Osteoblast (primary cell): ENCODE data around the gene MRGPRF. TPM values are rescaled to one million over a fixed set of nuclear protein-coding genes. Genes with fewer than 3 reads are reported as not detected.

Source experiments
- DNase-seq: peaks from one replicate; pipeline ENCODE4 v3.0.0; 2011; ENCODE audit warnings: low spot score, mixed read lengths; ENCODE audit not compliant: insufficient read length; ENCODE audit errors: missing footprints
- H2AFZ ChIP-seq: 2 replicates; pipeline ENCODE4 v1.6.0; 2011; ENCODE audit warnings: mild to moderate bottlenecking, low read length
- H3K27ac ChIP-seq: 2 replicates; pipeline ENCODE4 v1.5.1; 2011; ENCODE audit warnings: mild to moderate bottlenecking, low read depth, low read length, moderate library complexity
- H3K27me3 ChIP-seq: 2 replicates; pipeline ENCODE4 v1.6.0; 2012; ENCODE audit warnings: mild to moderate bottlenecking, control low read depth, inconsistent platforms, low read length, moderate library complexity; ENCODE audit not compliant: insufficient read depth
- H3K36me3 ChIP-seq: 2 replicates; pipeline ENCODE4 v1.5.1; 2011; ENCODE audit warnings: mild to moderate bottlenecking, low read length, control low read depth, moderate library complexity; ENCODE audit not compliant: insufficient read depth
- H3K4me1 ChIP-seq: 2 replicates; pipeline ENCODE4 v1.5.1; 2011; ENCODE audit warnings: mild to moderate bottlenecking, low read length, control low read depth, moderate library complexity; ENCODE audit not compliant: insufficient read depth
- H3K4me2 ChIP-seq: 2 replicates; pipeline ENCODE4 v1.6.0; 2011; ENCODE audit warnings: mild to moderate bottlenecking, low read length; ENCODE audit not compliant: insufficient read depth
- H3K4me3 ChIP-seq: fragments of 200-600 bp; sonication (generic); 3 replicates; pipeline ENCODE4 v1.5.1; 2012; ENCODE audit warnings: mild to moderate bottlenecking, low read length, inconsistent platforms; ENCODE audit not compliant: insufficient read depth
- H3K79me2 ChIP-seq: 2 replicates; pipeline ENCODE4 v1.6.0; 2012; ENCODE audit warnings: mild to moderate bottlenecking, low read length, control low read depth, inconsistent platforms; ENCODE audit not compliant: insufficient read depth
- H3K9me3 ChIP-seq: 2 replicates; pipeline ENCODE4 v1.5.1; 2011; ENCODE audit warnings: low read depth, low read length, control low read depth
- H4K20me1 ChIP-seq: 2 replicates; pipeline ENCODE4 v1.6.0; 2012; ENCODE audit warnings: mild to moderate bottlenecking, low read length, control low read depth; ENCODE audit not compliant: insufficient read depth
- CTCF ChIP-seq: IDR thresholded peaks from 2 replicates; pipeline ENCODE4 v1.5.1; 2011; ENCODE audit warnings: mild to moderate bottlenecking, low read depth, low read length, moderate library complexity; ENCODE audit errors: extremely low read depth
- total RNA-seq: library from RNA; depleted of rRNA; stranded (reverse); fragments of >200 nt; gene quantifications from 2 replicates; pipeline ENCODE4 v1.2.3, GENCODE V29; 2012

MRGPRF gene
- total RNA-seq, 1 donor = 39.4 TPM

DNA sequence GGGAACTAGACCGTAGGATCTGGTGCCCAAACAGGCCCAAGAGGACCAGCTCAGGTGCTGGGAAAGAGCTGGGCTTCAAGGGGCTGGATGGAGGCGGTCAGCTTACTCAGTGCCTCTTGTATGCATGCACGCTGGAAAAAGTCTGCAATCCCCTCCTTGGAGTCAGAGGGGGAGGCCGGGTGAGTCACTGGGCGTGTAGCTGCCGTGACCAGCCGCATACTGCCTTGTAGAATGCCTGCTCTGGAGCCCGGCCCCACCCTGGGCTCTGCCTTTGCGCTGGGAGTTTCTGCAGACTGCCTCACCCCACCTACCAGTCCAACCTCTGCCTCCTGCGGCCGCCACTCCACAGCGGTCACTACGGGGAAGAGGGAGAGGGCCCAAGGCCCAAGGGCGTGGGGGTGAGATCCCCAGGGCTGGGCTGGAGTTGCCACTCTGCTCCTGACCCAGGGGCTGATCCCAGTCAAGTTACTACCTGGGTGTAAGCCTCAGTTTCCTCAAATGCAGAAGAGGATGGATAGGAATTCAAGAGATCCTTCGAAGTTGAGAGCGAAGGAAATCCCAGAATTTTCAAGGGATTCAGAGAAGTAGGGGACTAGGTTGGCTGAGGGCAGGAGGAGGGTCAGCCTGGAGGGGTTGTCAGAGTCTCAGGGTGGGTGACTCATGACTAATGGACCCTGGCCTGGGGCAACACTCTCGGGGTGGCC lies 4.2 kb downstream of the MRGPRF start:
- TF ChIP-seq CTCF = no peak
- peaks cover 13% of the 10 kb centered on the region for H3K79me2 ChIP-seq
- H2AFZ ChIP-seq = no peak overlapping the region
- peak; percentile 100 for DNase-seq
- peak overlapping the region; percentile 25 for H3K4me3 ChIP-seq
- peaks cover 3% of the 10 kb centered on the region for H3K36me3 ChIP-seq
- H3K9me3 ChIP-seq = no peaks in the 10 kb centered on the region
- no peaks in the 10 kb centered on the region for H3K27me3 ChIP-seq
- H3K4me1 ChIP-seq = peaks cover 59% of the 10 kb centered on the region
- peak overlapping the region; percentile 44 for H3K4me2 ChIP-seq
- no peaks in the 10 kb centered on the region for H4K20me1 ChIP-seq
- peak overlapping the region; percentile 85 for H3K27ac ChIP-seq

DNA sequence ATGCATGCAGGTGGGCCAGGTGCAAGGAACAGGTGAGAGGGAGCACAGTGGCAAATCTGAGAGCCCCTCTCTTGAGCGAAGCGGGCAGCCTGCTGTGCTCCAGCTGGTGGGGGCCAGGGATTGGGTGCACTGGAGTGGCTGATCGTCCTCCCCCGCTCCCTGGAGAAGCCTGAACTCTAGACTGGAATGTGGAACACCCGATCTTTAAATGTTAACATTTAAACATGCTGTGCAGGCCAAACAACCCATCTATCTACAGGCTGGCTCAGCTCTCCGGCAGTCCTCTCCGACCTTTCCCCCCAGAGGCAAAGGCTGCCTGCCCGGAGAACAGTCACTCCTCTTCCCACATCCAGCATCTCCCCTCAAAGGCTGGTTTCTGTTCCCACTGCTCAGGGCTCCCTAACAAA lies 5.1 kb downstream of the MRGPRF start:
- H3K27ac ChIP-seq = peak overlapping the region; percentile 85
- H3K4me1 ChIP-seq = peaks cover 52% of the 10 kb centered on the region
- H3K27me3 ChIP-seq = no peaks in the 10 kb centered on the region
- H3K36me3 ChIP-seq = peaks cover 3% of the 10 kb centered on the region
- DNase-seq = peak; percentile 95
- H4K20me1 ChIP-seq = no peaks in the 10 kb centered on the region
- peak overlapping the region; percentile 1 for H3K4me2 ChIP-seq
- no peaks in the 10 kb centered on the region for H3K9me3 ChIP-seq
- no peak overlapping the region for H3K4me3 ChIP-seq
- H3K79me2 ChIP-seq = peaks cover 13% of the 10 kb centered on the region
- no peak overlapping the region for H2AFZ ChIP-seq
- no peak for TF ChIP-seq CTCF

DNA sequence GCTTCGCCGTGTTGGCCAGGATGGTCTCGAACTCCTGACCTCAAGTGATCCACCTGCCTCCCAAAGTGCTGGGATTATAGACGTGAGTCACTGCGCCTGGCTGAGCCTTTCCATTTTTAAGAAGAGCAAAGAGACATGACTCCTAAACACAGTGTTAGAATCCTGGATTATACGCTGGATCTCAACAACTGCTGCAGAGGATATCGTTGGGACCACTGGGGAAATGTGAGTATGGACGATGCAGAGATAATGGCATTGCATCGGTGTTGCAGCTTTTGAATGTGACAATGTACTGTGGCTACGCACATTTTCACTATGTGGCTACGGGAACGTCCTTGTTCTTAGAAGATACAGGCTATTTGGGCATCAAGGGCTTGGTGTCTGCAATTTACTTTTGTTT lies 6.2 kb downstream of the MRGPRF start:
- TF ChIP-seq CTCF = no peak
- H3K27ac ChIP-seq = no peak overlapping the region
- peaks cover 10% of the 10 kb centered on the region for H3K79me2 ChIP-seq
- H3K4me1 ChIP-seq = peaks cover 40% of the 10 kb centered on the region
- peak; percentile 55 for DNase-seq
- H3K4me3 ChIP-seq = no peak overlapping the region
- H3K27me3 ChIP-seq = no peaks in the 10 kb centered on the region
- no peaks in the 10 kb centered on the region for H3K9me3 ChIP-seq
- no peaks in the 10 kb centered on the region for H4K20me1 ChIP-seq
- no peak overlapping the region for H3K4me2 ChIP-seq
- peaks cover 3% of the 10 kb centered on the region for H3K36me3 ChIP-seq
- no peak overlapping the region for H2AFZ ChIP-seq

GRCh38 chr11:69005631-69006368 lies 7.2 kb downstream of the MRGPRF start:
- Histone ChIP-seq H3K79me2 (peaks cover 6% of the 10 kb centered on the region), H2AFZ (no peak overlapping the region), H3K27ac (no peak overlapping the region), H3K4me2 (no peak overlapping the region), H4K20me1 (no peaks in the 10 kb centered on the region), H3K36me3 (peaks cover 3% of the 10 kb centered on the region), H3K4me3 (no peak overlapping the region), H3K27me3 (no peaks in the 10 kb centered on the region), H3K4me1 (peaks cover 38% of the 10 kb centered on the region), H3K9me3 (no peaks in the 10 kb centered on the region)
- peak; percentile 49 for DNase-seq
- TF ChIP-seq CTCF = no peak
